ENCODE measurements around the gene RNF20.

Gene RNF20

DNA sequence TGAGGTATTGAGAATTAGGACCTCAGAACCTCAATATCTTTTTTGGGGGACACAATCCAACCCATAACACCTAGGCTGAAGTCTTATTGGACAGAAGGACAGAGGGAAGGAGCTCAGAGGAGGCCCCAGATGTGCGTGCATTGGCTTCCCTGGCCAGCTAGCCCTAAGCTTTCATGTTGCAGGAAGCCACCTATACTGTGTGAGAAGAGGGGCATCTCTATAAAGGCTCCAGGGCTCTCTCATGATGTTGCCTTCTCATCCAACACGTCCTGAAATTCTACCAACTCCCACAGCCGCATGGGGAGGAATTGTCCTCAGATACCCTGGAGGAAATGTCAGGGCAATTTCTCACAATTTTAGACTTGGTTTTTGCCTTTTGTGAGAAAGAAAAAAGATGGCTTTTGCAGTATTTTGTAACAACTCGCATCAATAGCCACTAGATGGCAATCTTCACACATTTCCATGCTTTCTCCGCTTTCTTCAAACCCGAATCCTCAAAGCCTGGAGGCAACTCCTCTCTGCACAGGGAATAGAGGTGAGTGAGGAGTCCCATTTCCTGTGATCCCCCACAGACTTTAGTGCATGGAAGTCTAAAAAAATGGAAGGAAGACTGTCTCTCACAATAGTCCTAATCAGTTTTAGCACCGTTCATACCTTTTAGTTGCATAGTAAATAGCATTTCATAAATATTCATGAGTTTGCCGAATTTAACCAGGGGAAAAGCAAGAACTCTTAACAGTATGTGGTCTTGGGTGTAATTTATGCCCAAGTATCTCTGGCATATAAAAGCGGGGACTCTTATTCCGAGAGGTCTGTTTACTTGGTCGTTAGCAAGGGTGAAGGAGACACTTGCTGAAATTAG, 68.5 kb downstream of the RNF20 start:
- TF ChIP-seq, protein P1, sequence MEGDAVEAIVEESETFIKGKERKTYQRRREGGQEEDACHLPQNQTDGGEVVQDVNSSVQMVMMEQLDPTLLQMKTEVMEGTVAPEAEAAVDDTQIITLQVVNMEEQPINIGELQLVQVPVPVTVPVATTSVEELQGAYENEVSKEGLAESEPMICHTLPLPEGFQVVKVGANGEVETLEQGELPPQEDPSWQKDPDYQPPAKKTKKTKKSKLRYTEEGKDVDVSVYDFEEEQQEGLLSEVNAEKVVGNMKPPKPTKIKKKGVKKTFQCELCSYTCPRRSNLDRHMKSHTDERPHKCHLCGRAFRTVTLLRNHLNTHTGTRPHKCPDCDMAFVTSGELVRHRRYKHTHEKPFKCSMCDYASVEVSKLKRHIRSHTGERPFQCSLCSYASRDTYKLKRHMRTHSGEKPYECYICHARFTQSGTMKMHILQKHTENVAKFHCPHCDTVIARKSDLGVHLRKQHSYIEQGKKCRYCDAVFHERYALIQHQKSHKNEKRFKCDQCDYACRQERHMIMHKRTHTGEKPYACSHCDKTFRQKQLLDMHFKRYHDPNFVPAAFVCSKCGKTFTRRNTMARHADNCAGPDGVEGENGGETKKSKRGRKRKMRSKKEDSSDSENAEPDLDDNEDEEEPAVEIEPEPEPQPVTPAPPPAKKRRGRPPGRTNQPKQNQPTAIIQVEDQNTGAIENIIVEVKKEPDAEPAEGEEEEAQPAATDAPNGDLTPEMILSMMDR (IDR thresholded peaks at IDR 0.05), result peak; percentile 69

DNA sequence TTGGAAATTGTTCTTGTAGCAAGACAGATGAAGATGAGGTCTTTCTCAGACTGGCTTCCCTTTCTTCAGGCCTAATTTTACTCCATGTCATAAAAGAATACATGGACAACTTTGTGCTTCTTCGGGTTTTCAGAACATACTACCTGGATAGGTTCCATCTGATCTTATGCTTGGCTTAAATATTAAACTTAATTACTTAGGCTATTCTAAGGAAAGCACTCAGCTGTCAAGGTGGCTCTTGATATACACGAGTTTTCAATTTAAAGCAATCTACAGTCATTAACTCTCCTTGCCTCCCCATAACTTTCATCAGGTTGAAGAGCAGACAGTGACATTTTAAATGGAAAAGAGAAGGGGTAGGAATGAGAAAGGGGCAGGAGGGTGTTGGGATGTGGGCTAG, 70.6 kb downstream of the RNF20 start:
- TF ChIP-seq, protein P1 (IDR thresholded peaks at IDR 0.05), result no peak

DNA sequence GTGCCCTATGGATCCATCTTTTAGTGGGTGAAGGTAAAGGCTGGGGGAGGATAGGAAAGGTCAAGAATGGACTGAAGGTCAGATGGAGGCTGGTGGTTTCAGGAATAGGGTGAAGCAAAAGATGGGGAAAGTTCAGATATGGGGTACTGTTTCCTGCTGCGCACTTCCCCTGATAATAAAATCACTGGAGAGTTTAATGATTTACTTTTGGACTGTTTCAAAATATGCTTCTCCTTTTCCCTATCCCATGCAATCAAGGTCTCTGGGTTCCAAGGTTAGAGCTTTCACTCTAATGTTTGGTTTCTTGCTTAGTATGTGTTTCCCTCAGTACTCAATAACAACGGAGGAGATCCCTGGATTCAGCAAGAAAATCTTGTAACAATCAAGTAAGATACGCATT, 71.9 kb downstream of the RNF20 start:
- TF ChIP-seq, protein P1 (IDR thresholded peaks at IDR 0.05), result no peak

All from LNCAP (cell line).